HG03558 (cell line): ENCODE measurements around the gene BRD4.

Experiments
- ATAC-seq: cut with Tn5 transposase; IDR thresholded peaks from one replicate; pipeline ENCODE4 v1.9.1; 2021; ENCODE audit warnings: moderate number of reproducible peaks; ENCODE audit not compliant: unreplicated experiment; ENCODE audit errors: extremely low read depth

The BRD4 gene

DNA sequence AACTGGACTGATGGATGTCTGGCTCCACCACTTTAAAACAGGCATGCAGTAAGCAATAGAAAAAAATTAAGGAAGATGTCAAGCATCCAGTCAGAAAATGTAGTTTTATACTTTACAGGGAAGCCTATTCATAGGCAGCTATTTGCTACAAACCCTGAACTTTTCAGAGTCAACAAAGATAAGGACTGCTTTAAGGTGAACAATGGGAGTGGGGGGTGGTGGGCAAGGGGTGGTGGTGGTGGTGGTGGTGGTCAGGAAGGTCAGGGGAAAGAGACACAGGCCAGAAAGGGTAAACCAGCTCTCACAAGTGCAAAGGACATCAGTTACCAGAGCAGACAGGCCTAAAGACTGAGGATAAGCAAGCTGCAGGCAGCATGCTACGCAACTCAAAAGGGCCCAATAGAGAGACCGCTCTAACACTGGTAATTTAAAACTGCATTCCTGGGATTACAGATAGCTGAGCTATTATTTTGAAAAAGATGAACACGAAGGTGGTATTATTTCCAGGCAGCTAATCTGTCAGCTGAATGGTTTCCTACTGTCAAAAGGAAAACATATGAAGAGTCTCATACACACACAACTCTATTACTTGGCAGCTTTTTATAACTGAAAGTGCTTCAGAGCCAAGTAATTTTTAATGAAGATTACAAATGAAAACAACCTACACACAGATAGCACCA is 14.8 kb downstream of the BRD4 start:
- ATAC-seq: no peak

DNA sequence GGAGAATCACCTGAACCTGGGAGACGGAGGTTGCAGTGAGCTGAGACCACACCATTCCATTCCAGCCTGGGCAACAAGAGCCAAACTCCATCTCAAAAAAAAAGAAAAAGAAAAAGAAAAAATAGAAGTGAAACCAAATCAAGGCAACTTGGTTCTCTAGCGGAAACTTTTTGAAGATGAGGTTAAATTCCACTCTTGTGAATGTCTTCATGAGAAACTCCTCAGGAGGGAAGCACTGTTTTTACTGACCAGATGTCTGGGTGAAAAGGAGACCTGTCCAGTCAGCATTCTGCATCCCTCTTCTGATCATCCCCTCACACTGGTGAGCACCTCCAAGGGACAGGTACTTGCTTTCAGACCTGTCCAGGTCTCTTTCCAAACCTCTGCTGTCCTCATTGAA is 15.8 kb downstream of the BRD4 start:
- no peak for ATAC-seq

DNA sequence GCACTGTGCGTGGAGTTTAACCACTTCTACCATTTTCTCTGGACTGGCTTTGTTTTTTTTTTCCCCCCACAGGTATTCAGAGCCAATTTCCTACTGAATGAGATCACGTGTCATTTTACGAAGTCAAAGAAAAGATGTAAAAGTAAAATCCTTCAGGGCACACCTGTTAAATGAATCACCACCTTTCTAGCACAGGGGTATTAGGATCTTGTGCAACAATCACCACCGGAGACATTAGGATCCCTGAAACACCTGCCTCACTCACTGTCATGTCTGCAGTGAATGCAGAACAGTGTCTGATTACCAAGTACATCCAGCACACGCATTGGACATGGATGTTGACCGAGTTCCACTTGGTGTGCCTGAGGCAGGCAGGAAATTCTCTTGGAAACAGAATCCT is 17.2 kb downstream of the BRD4 start:
- ATAC-seq: no peak

DNA sequence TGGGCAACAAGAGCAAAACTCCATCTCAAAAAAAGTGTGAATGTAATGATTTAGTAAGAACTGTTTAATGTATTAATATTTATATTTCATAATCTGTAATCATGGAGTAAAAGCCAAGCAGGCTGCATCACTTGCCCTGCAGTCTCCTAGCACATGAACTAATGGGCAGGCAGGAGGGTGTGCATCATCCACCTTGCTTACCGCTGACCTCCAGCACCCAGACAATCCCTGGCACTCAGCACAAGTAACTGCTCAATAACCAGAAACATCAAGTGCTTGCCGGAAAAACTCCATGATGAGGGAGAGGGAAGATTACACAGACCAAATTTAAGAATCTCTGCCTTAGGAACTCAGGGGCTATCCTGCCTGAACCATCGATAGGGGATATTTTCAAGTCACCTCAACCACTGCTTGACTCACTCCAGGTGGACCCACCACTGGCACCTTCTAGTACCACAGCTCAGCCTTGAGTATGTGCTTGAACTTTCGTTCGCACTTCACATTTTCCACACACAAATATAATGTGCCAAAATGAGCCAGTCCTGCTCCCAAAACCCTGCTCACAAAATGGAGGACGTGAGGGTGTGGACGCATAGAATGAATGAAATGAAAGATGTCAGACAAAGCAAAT is 18.6 kb downstream of the BRD4 start:
- no peak for ATAC-seq

DNA sequence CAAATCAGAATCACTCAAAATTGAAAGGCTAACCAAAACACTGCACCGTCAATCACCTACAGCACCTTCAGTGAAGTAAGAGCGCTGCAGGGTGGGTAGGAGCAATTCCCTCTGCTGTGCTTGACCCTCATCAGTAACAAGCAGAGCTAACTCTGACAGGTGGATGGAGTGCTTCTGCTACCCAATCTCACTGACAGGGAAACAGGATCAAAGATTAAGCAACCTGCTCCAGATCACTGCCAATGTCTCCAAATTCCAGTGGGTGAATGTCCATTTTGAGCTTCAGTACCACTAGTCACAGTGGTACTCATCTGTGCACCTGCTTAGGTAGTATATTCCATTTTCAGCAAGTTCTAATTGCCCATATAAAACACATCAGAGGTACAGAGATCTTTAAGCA is 25.2 kb downstream of the BRD4 start:
- ATAC-seq: no peak

DNA sequence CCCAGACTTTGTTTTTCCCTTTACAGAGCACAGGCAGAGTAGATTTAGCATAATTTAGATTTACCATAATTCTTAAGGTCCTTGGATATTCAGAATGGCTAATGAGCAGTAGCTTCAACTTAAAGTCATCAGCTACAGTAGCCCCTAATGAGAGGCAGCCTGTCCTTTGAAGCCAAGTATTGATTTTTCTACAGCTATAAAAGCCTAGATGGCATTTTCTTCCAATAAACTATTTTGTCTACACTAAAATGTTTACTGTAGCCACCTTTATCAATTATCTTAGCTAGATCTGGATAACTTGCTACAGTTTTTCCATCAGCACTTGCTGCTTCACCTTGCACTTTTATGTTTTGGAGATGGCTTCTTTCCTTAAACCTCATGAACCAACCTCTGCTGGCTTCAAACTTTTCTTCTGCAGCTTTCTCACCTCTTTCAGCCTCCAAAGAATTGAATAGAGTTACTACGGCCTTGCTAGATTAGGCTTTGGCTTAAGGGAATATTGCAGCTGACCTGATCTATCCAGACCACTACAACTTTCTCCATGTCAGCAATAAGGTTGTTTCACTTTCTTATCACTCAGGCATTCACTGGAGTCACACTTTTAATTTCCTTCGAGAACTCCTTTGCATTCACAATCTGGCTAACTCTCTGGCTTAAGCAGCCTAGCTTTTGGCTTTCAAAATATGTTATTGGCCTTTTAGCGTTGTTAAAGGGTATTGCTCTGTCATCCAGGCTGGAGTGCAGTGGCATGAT is 26.6 kb downstream of the BRD4 start:
- no peak for ATAC-seq

DNA sequence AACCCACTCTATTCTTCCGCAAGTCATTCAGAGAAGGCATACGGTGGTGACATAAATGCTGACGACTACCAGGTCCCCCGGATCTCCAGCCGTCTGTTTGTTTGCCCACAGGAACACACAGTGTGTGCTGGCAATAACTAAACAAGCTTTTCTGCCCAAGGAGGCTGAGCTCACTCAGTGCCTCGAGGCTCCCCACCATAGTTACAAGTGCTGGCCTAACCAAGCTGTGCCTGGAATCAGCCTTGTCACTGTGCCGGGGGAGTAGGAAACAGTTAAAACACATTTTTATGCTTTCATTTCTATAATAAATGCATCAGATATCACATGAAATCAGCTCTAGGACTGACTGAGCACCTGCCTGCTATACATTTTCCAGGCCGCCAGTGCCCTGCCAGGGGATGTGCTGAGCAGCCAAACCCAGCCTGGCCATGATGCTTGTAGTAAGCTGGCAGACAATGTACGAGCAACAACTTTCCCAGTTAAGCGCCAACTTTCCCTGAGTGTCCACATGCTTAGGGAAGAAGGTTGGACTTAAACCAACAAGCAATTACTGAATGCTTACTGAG is 28.1 kb downstream of the BRD4 start:
- no peak for ATAC-seq

DNA sequence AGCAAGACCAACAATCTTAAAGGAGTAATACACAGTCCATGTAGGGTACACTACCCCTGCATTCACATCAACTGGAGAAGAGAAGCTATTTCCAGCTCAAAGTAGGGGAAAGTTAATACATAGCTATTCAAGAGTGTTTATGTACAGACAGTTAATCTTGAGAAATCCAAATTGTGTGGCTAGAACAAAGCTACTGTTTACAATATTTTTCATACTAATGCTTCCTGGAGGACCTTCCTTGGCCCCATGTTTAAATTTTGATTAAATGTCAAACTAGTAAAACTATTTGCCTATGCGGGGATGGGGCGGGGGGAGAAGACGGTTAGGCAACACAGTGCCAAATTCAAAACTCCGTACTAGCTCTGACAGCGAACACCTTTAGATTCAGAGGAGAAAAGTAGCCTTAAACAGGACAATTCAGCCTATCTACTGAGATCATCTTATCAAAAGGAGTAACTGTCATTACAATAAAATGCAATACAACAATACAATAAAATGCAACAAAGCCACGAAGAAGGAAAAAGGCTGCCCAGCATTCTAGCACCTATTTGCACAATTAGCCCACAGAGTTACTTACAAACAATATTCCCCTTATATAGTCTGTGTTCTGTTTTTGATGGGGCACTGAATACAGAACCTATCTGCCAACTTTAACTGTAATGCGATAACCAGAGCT is 29.1 kb downstream of the BRD4 start:
- no peak for ATAC-seq

DNA sequence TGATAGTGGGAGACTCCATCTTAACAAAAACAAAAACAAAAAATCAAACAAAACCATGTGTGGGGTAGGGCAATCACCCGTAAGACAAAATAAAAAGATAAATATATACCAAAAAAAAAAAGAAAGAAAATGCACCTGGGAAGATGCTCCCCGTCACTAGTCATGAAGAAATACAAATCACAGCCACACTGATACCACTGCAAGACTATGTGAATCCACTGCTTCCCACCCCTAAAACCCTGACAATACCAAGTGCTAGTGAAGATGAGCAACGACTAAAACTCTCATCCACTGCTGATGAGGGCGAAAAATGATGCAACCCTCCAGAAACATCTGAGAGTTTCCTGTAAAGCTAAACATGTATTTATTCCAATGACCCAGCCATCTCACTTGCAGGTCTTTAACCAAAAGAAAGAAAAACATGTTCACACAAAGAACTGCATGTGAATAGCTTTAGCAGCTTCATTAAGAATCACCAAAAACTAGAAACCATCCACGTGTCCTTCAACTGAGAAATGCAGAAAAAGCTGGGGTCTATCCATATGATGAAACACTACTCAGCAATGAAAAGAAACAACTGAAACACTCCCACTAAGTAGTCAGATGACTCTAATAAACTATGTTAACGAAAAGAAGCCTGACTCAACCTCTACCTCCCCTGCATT is 31.7 kb downstream of the BRD4 start:
- no peak for ATAC-seq

DNA sequence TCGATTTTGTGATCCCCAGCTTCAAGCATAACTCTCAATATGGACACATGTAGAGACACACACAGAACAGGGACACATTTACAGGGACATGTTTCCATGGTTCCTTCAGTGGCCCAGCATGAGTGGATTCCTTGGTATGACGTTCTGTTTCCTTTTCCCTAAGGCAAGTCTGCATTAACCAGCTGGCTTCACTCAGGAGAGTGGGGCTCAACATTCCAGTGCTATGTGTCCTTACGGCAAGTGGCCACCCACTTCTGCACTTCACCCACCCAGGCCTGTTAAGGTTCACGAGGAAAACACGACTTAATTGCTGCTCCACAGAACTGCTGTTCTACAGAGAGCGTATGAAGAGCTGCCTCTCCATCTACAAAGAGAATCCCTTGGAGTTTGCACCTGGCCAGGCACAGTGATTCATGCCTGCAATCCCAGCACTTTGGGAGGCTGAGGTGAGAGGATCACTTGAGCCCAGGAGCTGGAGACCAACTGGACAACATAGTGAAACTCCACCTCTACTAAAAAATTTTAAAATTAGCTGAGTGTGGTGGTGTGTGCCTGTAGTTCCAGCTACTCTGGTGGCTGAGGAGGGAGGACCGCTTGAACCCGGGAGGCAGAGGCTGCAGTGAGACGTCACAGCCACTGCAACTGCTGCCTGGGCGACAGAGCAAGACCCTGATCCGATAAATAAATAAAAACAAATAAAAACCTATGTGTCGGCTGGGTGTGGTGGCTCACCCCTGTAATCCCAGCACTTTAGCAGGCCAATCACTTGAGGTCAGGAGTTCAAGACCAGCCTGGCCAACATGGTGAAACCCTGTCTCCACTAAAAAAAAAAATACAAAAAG is 32.5 kb downstream of the BRD4 start:
- ATAC-seq: no peak

DNA sequence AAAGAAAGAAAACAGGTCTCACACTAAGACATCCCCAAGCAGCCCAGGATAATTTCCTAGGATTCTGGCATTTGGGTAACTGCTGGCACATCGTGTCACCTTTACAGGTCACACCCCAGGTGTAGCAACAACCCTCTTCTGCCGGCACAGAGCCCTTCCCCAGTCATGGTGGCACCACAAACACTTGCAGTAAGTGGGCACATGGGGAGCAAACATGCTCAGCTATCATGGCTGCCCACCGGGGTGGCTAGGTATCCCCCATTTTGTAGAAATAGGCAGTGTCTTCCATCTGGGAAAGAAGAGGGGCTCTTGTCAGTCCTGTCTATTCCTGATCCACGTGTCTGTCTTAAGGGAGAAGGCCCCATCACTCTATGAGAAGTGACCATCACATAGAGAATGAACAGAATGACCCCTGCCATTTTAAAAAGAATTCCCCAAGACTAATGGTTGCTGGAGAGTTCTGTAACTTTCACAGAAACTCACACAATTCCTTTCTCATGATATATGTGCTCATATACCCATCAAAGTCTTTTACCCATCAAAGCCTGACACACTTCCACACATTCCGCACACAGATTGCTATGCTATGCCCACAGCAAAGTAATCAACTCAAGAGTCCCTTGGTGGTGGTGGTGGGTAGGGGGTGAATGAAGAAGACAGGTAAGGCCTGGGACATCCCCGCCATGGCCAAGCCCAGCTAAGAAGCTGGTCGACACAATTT is 33.3 kb downstream of the BRD4 start:
- ATAC-seq: no peak

DNA sequence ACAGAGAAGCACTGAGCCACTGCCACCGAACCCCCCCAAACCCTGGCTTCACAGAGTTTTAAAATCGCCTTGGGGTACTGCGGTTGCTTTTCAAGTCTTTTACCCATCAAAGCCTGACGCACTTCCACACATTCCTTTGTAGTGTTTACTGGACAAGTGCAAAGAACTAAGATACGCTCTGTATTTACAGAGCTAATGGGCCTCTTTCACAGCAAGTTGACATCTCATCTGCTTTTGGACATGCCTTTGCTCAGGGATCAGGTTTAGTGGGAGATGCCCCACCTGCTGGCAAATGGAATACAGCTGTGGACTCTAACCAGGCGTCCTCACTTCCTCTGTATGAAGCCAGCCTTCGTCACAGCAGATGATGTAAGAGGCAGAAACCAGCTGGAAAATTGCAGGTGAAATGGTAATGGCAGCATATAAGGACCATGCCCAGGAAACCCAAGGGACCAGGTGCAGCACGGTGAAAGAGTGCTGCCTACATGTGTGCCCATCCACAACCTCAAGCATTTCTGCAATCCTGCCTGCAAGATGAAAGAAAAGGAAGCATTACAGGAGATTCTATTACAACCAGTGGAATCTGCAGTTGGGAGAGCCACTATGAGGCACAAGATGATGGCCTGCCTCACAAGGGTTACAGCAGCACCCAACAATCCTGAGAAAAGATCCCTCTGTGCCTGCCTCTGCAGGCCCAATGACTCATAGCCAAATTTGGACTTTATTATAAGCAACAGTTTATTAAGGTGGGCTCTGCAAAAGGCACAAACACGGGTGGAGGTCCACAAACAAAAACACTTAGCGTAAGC is 34.7 kb downstream of the BRD4 start:
- no peak for ATAC-seq

DNA sequence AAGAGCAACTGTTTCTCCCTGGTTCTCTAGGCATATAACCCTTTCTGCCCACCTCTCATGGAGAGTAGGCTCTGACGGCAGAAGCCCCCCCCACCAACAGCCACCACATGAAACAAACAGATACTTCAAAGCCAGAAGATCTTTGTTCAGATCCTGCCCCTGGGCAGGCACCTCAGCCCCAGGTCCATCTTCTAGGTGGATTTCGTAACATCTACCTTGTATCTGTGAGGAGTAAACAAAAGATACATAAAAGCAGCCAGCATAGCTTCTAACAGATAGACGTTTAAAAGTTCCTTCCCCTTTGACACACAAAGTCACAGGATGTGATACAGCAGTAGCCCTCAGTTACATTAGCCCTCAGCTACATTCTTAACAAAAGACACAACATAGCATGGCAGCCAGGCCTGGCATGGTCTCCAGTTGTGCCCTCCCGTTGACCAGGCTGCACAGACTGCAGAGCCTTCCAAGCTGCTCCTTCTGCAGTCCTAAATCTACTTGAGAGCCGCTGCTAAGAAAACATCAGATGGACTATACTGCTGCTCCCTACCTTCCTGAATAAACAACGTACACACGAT is 35.4 kb downstream of the BRD4 start:
- ATAC-seq: no peak

DNA sequence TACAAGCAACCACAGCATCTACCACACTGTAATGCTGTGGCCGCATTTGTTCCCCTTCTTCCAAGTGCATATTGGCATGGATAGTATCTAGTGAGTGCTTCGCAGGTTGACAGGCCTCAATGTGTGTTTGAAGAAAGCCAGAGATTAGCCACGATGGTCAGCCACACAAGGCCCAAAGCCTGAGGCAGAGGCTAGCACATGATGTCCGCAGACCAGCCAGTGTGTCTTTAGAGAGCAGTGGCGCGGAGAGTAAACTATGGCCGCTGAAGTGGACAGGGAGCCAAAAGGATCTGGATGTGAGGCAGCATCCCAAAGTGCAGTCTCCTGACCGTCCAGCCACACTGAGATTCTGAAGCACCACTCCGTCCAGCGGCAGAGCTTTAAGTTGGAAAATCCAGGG is 36.0 kb downstream of the BRD4 start:
- ATAC-seq: no peak

DNA sequence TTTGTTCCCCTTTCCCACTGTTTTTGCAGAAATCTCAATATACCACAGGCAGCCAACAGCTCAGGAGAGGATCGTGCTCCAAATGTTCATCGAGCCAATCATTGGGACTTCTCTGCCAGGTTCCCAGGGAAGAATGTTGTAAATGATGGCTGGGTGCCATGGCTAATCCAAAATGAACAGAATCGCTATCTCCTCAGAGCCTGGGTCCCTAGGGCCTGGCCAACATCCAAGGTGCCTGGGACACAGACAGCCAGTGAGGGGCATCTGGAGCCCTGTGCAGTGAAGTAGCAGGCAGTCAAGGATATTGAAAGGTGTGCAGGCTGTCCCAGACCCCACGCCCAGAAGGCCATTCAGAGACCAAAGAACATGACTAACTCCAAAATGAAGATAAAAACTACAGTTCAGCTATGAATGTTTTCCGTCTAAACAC is 37.8 kb downstream of the BRD4 start:
- ATAC-seq: no peak

DNA sequence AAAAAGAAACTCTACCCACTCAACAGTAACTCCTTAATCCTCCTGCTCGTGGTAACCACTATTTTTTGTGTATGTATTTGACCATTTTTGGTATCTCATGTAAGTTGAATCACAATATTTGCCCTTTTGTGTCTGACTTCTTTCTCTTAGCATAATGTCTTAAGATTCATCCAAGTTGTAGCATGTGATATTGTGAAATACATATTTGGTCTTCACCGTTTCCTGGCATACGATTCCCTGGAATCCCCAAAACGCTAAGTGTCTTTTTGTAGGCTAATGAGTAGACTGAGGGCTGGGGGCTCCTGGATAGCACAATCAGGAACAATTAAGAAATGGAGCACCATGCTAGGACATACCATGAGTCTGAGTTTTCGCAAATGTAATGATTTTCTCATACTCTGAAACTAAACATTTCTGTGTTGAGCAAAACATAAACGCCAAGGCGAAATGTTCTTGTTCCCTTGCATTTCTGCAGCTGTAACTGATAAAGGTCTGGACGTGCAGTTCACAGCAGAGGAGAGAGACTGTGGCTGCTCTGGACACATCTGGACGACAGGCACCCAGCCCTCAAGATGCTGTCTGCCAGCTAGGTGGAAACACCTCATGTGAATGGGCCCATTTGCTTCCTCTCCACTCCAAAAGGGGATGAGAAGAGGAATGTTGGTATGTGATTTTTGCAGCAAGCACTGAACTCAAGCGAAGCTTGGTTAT is 38.4 kb downstream of the BRD4 start:
- no peak for ATAC-seq
